Measurements from ENCODE around the gene MAP4K4. TPM values are rescaled to one million over a fixed set of nuclear protein-coding genes. Genes with fewer than 3 reads are reported as not detected.
"Not testable (repeated sequence)": the region's sequence is repeated elsewhere in the genome, so short reads cannot be mapped to it uniquely, and the experiment has no call there.

MAP4K4 gene
- total RNA-seq, 1 experiment from 2014 or later = 76.9 TPM

DNA sequence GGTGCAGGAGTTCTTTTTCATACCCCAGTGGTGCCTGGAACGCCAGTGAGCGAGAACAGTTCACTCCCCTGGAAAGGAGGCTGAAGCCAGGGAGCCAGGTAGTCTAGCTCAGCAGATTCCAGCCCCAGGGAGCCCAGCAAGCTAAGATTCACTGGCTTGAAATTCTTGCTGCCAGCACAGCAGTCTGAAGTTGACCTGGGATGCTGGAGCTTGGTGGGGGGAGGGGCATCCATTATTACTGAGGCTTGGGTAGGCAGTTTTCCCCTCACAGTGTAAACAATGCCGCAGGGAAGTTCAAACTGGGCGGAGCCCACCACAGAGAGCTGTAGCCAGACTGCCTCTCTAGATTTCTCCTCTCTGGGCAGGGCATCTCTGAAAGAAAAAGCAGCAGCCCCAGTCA is 238.3 kb downstream of the MAP4K4 start:
- not testable (repeated sequence) for H3K27me3 ChIP-seq, H3K9me3 ChIP-seq, H3K4me3 ChIP-seq, DNase-seq, H3K36me3 ChIP-seq

DNA sequence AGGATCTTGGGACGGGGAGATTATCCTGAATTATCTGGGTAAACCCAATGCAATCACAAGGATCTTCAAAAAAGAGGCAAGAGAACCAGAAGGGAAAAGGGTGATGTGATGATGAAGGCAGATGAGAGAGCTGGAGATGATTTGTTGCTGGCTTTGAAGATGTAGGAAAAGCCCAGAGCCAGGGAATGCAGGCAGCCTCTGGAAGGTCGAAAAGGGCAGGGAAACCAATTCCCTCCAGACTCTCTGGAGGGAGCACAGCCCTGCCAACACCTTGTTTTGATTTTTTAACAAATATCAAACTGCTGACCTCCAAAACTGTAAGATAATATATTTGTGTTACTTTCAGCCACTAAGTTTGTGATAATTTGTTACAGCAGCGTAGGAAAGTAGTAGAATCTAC is 245.3 kb downstream of the MAP4K4 start:
- DNase-seq = no peak
- H3K27me3 ChIP-seq = no peaks in the 10 kb centered on the region
- no peaks in the 10 kb centered on the region for H3K36me3 ChIP-seq
- H3K9me3 ChIP-seq = no peaks in the 10 kb centered on the region
- no peak overlapping the region for H3K4me3 ChIP-seq

Other genes with a start within 250 kb of the MAP4K4 start
- not detected in 2 replicates for gene RFX8, start 222.6 kb upstream of the MAP4K4 start, total RNA-seq (2014; rRNA removed; shearing (Covaris generic); ENCODE audit: low replicate concordance)

Data from MG63 (cell line).